ENCODE results near the gene BRD4. TPM values are rescaled to one million over a fixed set of nuclear protein-coding genes. Genes with fewer than 3 reads are reported as not detected.

The BRD4 gene
- total RNA-seq, 3 donors from 2014 or later, result 102 to 113 (median 112) TPM

DNA sequence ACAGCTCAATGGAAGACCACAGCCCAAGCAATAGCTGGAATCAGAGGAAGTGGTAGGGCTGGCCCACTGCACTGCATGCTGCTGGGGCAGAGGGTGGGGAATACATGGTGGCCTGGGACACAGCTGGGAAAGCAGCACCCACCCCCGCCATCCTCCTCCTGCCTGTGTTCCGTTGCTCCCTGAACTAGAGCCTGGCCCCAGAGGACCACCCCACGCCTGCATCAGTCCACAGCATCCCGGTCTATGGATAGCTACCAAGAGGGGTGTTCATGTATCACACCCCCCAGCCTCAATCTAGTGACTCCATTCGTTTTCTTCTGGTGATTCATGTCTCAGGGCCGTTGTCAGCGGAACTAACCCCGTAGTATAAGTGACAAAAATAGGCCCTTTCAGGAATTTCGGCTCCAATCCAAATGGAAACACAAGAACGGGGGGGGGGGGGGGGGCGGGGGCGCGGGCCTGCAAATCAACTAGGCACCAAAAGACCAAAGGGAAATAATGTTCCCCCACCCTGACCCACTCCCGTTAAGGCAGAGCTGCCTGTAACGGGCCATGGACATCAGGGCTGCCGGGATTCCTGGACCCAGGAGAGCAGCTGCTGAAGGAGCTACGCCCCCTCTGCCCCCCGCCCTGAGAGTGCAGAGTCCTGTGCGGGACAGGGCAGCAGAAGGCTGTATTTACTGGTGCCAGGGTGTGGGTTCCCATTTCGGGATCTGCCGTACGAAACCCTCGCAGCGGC is 81.2 kb downstream of the BRD4 start:
- Mint-ChIP-seq H3K27me3 (ENCODE audit: low read depth) (no peaks in the 10 kb centered on the region), H3K4me3 (no peak overlapping the region), H3K4me1 (ENCODE audit: low read depth) (no peaks in the 10 kb centered on the region), H3K36me3 (ENCODE audit: insufficient read depth) (peaks cover 40% of the 10 kb centered on the region), H3K9me3 (no peaks in the 10 kb centered on the region)
- ATAC-seq (no peak), DNase-seq (no peak)

DNA sequence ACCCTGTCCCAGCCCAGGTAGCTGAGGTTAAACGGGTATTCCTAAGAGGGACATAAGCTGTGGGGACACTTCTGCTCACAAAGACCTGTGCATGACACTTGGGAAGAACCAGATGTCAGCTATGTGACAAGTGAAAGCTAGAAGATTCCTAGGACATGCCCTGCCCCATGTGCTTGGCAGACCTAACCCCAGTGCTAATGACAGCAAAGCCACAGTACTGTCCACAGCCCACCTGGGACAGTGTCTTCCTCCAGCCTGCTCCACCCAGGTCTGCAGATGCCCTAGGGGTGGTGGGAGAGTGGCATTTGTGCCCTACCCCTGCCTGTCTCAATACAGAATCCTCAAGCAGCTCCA is 81.7 kb downstream of the BRD4 start:
- no peaks in the 10 kb centered on the region for H3K9me3 Mint-ChIP-seq
- no peak overlapping the region for H3K4me3 Mint-ChIP-seq
- ATAC-seq, result no peak
- no peak for DNase-seq
- no peaks in the 10 kb centered on the region for H3K27me3 Mint-ChIP-seq (ENCODE audit: low read depth)
- no peaks in the 10 kb centered on the region for H3K4me1 Mint-ChIP-seq (ENCODE audit: low read depth)
- peaks cover 43% of the 10 kb centered on the region for H3K36me3 Mint-ChIP-seq (ENCODE audit: insufficient read depth)

DNA sequence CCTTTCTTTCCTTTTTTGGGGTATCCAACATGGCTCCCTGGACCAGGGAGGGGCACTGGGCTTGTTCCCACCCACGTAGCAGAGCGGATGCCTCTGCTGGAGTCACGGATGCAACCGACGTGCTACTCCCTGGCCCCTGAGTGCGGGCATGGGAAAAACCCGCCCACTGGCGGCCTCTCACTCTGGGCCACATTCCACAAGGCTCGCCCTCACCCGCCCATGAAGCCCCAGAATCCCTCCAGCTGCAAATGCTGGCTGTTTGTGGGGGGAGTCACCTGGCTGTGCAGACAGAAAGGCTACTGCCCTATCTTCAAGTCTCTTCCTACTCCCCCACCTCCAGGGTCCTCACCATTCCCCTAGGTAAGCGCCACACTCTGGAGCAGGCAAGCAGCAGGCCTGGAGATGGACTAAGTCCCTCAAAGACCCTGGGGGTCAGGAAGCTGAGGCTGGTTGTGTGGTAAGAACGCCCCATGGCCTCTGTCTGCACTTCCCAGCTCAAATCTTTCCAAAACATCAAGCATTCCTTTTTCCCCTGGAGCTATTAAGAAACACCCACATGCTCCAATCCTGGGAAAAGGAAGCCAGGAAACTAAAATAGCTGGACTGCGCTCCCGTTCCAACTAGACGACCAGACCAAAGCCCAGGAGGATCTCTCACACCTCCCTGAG is 82.2 kb downstream of the BRD4 start:
- Mint-ChIP-seq H3K36me3 (ENCODE audit: insufficient read depth) (peaks cover 42% of the 10 kb centered on the region), H3K27me3 (ENCODE audit: low read depth) (no peaks in the 10 kb centered on the region), H3K4me1 (ENCODE audit: low read depth) (no peaks in the 10 kb centered on the region), H3K4me3 (no peak overlapping the region), H3K9me3 (no peaks in the 10 kb centered on the region)
- ATAC-seq (no peak), DNase-seq (no peak)

- DNase-seq, result no peak
- no peak overlapping the region for H3K4me3 Mint-ChIP-seq
- H3K36me3 Mint-ChIP-seq (ENCODE audit: insufficient read depth), result peaks cover 47% of the 10 kb centered on the region
- H3K9me3 Mint-ChIP-seq, result no peaks in the 10 kb centered on the region
- no peaks in the 10 kb centered on the region for H3K4me1 Mint-ChIP-seq (ENCODE audit: low read depth)
- ATAC-seq, result no peak
- no peaks in the 10 kb centered on the region for H3K27me3 Mint-ChIP-seq (ENCODE audit: low read depth)
These were observed 82.8 kb downstream of the BRD4 start for GRCh38 chr19:15249528-15249874.

- Mint-ChIP-seq H3K36me3 (ENCODE audit: insufficient read depth) (peaks cover 45% of the 10 kb centered on the region), H3K27me3 (ENCODE audit: low read depth) (no peaks in the 10 kb centered on the region), H3K4me1 (ENCODE audit: low read depth) (no peaks in the 10 kb centered on the region), H3K4me3 (no peak overlapping the region), H3K9me3 (no peaks in the 10 kb centered on the region)
- no peak for ATAC-seq
- DNase-seq, result no peak
These were observed 83.5 kb downstream of the BRD4 start for GRCh38 chr19:15248648-15249527.

GRCh38 chr19:15248106-15248505 is 84.2 kb downstream of the BRD4 start:
- Mint-ChIP-seq H3K4me3 (no peak overlapping the region), H3K9me3 (no peaks in the 10 kb centered on the region), H3K36me3 (ENCODE audit: insufficient read depth) (peaks cover 44% of the 10 kb centered on the region), H3K27me3 (ENCODE audit: low read depth) (no peaks in the 10 kb centered on the region), H3K4me1 (ENCODE audit: low read depth) (no peaks in the 10 kb centered on the region)
- no peak for ATAC-seq
- no peak for DNase-seq

GRCh38 chr19:15247107-15248014 is 85.0 kb downstream of the BRD4 start:
- Mint-ChIP-seq H3K4me1 (ENCODE audit: low read depth) (no peaks in the 10 kb centered on the region), H3K4me3 (no peak overlapping the region), H3K9me3 (no peaks in the 10 kb centered on the region), H3K36me3 (ENCODE audit: insufficient read depth) (peaks cover 36% of the 10 kb centered on the region), H3K27me3 (ENCODE audit: low read depth) (no peaks in the 10 kb centered on the region)
- no peak for ATAC-seq
- DNase-seq, result no peak

DNA sequence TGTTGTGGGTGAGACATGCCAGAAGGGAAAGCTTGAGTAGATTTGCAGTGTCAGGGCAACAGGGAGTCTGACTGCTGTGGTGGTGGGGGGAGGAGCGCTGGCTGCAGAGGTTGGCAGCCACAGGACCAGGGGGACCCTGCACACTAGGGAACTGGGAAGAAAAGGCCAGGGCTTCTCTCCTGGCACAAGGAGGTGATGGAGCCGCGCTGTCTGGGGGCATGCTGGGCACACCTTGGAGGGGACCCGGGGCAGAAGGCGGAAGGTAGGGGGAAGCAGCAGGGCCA is 86.2 kb downstream of the BRD4 start:
- DNase-seq (no peak), ATAC-seq (no peak)
- H3K4me1 Mint-ChIP-seq (ENCODE audit: low read depth), result no peaks in the 10 kb centered on the region
- no peaks in the 10 kb centered on the region for H3K9me3 Mint-ChIP-seq
- peaks cover 33% of the 10 kb centered on the region for H3K36me3 Mint-ChIP-seq (ENCODE audit: insufficient read depth)
- no peak overlapping the region for H3K4me3 Mint-ChIP-seq
- no peaks in the 10 kb centered on the region for H3K27me3 Mint-ChIP-seq (ENCODE audit: low read depth)

- peaks cover 33% of the 10 kb centered on the region for H3K36me3 Mint-ChIP-seq (ENCODE audit: insufficient read depth)
- ATAC-seq, result no peak
- no peaks in the 10 kb centered on the region for H3K9me3 Mint-ChIP-seq
- DNase-seq, result no peak
- H3K27me3 Mint-ChIP-seq (ENCODE audit: low read depth), result no peaks in the 10 kb centered on the region
- no peak overlapping the region for H3K4me3 Mint-ChIP-seq
- H3K4me1 Mint-ChIP-seq (ENCODE audit: low read depth), result no peaks in the 10 kb centered on the region
These were observed 86.8 kb downstream of the BRD4 start for GRCh38 chr19:15245370-15246197.

- Mint-ChIP-seq H3K27me3 (ENCODE audit: low read depth) (no peaks in the 10 kb centered on the region), H3K36me3 (ENCODE audit: insufficient read depth) (peaks cover 34% of the 10 kb centered on the region), H3K9me3 (no peaks in the 10 kb centered on the region), H3K4me3 (no peak overlapping the region), H3K4me1 (ENCODE audit: low read depth) (no peaks in the 10 kb centered on the region)
- no peak for ATAC-seq
- DNase-seq, result no peak
These were observed 87.5 kb downstream of the BRD4 start for GRCh38 chr19:15244808-15245207.

DNA sequence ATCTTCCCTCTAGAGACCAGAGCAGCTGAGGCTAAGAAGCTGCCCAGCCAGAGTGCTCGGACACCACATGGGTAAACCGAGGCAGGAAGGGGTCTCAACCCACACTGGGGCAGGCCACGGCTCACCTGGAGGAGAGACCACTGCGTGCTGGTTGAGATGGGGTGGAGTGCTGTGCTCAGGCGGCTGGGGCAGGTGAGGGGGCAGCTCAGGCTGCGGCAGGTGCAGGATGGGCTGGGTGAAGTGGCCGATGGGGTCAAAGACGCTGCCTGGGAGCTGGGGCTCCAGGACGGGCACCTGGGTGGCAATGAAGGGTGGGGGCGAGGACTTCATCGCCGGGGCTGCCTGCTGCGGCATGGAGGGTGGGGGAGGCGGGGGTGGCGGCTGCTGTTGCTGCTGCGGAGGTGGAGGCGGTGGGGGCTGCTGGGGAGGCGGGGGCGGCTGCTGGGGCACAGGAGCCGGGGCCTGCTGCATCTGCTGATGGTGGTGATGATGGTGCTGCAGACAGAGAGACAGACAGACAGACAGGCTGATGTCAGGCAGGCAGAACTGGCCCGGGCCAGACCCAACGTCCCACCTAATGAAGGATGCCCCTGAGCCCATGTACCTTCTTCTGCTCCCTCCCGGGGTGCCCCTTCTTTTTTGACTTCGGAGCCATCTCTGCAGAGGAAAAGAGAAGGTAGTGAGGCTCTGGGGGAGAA is 88.1 kb downstream of the BRD4 start:
- Mint-ChIP-seq H3K4me1 (ENCODE audit: low read depth) (no peaks in the 10 kb centered on the region), H3K27me3 (ENCODE audit: low read depth) (no peaks in the 10 kb centered on the region), H3K4me3 (no peak overlapping the region), H3K36me3 (ENCODE audit: insufficient read depth) (peaks cover 35% of the 10 kb centered on the region), H3K9me3 (no peaks in the 10 kb centered on the region)
- DNase-seq, result no peak
- ATAC-seq, result no peak

DNA sequence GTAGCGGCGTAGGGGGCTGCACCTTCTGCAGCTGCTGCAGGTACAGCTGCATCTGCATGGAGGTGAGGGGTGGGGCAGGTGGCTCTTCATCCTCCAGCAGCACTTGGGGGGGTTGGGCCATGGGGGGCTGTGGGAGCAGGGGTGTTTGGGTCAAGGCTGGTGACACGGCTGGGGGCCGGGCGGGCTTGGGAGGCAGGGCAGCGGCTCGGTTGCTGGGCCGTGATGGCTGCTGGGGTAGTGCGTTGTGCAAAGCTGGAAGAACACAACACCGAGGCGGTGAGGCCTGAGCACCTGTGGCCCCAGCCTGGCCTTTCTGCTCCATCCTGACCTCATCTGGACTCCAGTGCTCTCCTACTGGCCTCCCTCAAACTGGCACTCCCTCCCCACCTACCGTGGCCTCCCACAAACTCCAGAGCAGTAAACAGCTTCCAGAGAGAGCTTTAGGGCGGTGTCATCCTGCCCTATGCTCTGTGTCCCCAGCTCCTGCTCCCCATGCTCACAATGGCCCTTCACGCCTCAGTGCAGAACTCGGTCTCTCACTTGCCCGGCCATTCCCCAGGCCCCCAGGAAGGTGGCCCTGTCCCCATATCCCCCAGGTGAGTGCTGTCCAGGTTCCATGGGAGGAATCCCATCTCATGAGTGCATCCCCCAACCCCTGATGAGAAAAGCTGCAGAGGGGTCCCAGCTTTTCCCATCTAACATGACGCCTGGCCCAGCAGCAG is 88.9 kb downstream of the BRD4 start:
- peaks cover 32% of the 10 kb centered on the region for H3K36me3 Mint-ChIP-seq (ENCODE audit: insufficient read depth)
- H3K4me1 Mint-ChIP-seq (ENCODE audit: low read depth), result no peaks in the 10 kb centered on the region
- no peaks in the 10 kb centered on the region for H3K9me3 Mint-ChIP-seq
- ATAC-seq (no peak), DNase-seq (no peak)
- H3K4me3 Mint-ChIP-seq, result no peak overlapping the region
- H3K27me3 Mint-ChIP-seq (ENCODE audit: low read depth), result no peaks in the 10 kb centered on the region

Measured in activated T-cell treated with anti-CD3 and anti-CD28 coated beads, Interleukin-2, amount 50 U/mL, for 4 hours (primary cell).